ENCODE results near the gene GRIFIN.

DNA sequence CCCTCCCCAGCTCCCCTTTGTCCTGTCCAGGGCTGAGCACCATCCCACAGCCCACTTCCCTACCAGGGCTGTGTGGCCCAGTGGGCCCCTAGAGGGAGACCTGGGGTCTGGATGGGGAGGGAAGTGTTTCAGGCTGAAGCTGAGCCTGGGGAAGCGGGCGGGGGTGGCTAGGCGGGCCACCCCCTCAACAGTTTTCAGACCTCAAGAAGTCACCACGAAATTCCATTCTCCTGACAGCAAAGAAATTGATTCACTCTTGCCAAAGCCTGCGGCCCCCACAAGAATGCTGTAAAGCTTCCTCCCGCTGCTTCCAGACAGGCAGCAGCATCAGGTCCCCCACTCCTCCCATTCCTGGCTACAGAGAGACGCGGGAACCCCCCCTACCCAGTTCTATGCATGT is 40.8 kb upstream of the GRIFIN start:
- TF ChIP-seq POLR2A (IDR thresholded peaks at IDR 0.05): no peak
- TF ChIP-seq, protein P1, sequence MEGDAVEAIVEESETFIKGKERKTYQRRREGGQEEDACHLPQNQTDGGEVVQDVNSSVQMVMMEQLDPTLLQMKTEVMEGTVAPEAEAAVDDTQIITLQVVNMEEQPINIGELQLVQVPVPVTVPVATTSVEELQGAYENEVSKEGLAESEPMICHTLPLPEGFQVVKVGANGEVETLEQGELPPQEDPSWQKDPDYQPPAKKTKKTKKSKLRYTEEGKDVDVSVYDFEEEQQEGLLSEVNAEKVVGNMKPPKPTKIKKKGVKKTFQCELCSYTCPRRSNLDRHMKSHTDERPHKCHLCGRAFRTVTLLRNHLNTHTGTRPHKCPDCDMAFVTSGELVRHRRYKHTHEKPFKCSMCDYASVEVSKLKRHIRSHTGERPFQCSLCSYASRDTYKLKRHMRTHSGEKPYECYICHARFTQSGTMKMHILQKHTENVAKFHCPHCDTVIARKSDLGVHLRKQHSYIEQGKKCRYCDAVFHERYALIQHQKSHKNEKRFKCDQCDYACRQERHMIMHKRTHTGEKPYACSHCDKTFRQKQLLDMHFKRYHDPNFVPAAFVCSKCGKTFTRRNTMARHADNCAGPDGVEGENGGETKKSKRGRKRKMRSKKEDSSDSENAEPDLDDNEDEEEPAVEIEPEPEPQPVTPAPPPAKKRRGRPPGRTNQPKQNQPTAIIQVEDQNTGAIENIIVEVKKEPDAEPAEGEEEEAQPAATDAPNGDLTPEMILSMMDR (IDR thresholded peaks at IDR 0.05): no peak
